ENCODE data around the gene COL6A2.
"Not testable (repeated sequence)": the region's sequence is repeated elsewhere in the genome, so short reads cannot be mapped to it uniquely, and the experiment has no call there.

Gene COL6A2

GRCh38 chr21:46097336-46098293 lies at the start of gene COL6A2:
Gene COL6A2 (plus strand): TSS chr21:46098112.
- peak; percentile 71 for DNase-seq

GRCh38 chr21:46048926-46049889 lies 48.7 kb upstream of the COL6A2 start:
- no peak for DNase-seq

- DNase-seq, result no peak
Measured at GRCh38 chr21:46049890-46050667, 47.8 kb upstream of the COL6A2 start.

GRCh38 chr21:46050668-46051378 lies 47.1 kb upstream of the COL6A2 start:
- DNase-seq, result no peak

- no peak for DNase-seq
Measured at GRCh38 chr21:46051379-46051770, 46.5 kb upstream of the COL6A2 start.

GRCh38 chr21:46051821-46052675 lies 45.9 kb upstream of the COL6A2 start:
- no peak for DNase-seq

- peak; percentile 74 for DNase-seq
Measured at GRCh38 chr21:46052703-46053651, 44.9 kb upstream of the COL6A2 start.

- no peak for DNase-seq
Measured at GRCh38 chr21:46054031-46054430, 43.9 kb upstream of the COL6A2 start.

GRCh38 chr21:46054451-46054881 lies 43.4 kb upstream of the COL6A2 start:
- no peak for DNase-seq

GRCh38 chr21:46055863-46056281 lies 42.0 kb upstream of the COL6A2 start:
- DNase-seq, result no peak

- DNase-seq, result peak; percentile 21
Measured at GRCh38 chr21:46056450-46056903, 41.4 kb upstream of the COL6A2 start.

GRCh38 chr21:46057111-46057709 lies 40.7 kb upstream of the COL6A2 start:
- peak; percentile 32 for DNase-seq

GRCh38 chr21:46057710-46058241 lies 40.1 kb upstream of the COL6A2 start:
- DNase-seq, result no peak

- DNase-seq, result no peak
Measured at GRCh38 chr21:46058431-46059145, 39.3 kb upstream of the COL6A2 start.

- DNase-seq, result no peak
Measured at GRCh38 chr21:46059195-46059594, 38.7 kb upstream of the COL6A2 start.

GRCh38 chr21:46059711-46060455 lies 38.0 kb upstream of the COL6A2 start:
- not testable (repeated sequence) for DNase-seq

GRCh38 chr21:46060596-46061061 lies 37.3 kb upstream of the COL6A2 start:
- DNase-seq, result peak; percentile 50

Measured in stimulated activated CD4-positive, alpha-beta T cell treated with anti-CD3 and anti-CD28 coated beads, Interleukin-15, amount 100 ng/mL, for 24 hours (primary cell).